HCT116 (cell line): Measurements from ENCODE around the gene CEP41.

Experiments
- CEBPB ChIP-seq: IDR thresholded peaks from 2 replicates; pipeline ENCODE4 v1.6.1; 2012; ENCODE audit warnings: low read depth
- CTCF ChIP-seq, 3 experiments: fragments of 200-600 bp in 1 of 3; sonication (generic) in 1 of 3; IDR thresholded peaks in 2 of 3; conservative IDR thresholded peaks in 1 of 3; 2 replicates each; pipeline ENCODE4 v1.5.1; 2012 to 2017; ENCODE audit warnings: low read depth in 2 of 3, low read length in 2 of 3, antibody characterized with exemption in 1 of 3, borderline replicate concordance in 1 of 3, control low read depth in 1 of 3, mild to moderate bottlenecking in 1 of 3, mixed read lengths in 1 of 3, mixed run types in 1 of 3, moderate library complexity in 1 of 3; ENCODE audit not compliant: insufficient read depth in 1 of 3
- EGR1 ChIP-seq: IDR thresholded peaks from 2 replicates; pipeline ENCODE4 v1.6.1; 2012; ENCODE audit warnings: low read depth
- EZH2 ChIP-seq: fragments of 200-600 bp; sonication (generic); IDR thresholded peaks from 2 replicates; pipeline ENCODE4 v1.6.1; 2017; ENCODE audit warnings: antibody characterized with exemption, mixed run types
- POLR2A ChIP-seq: IDR thresholded peaks from 2 replicates; pipeline ENCODE4 v1.7.0; 2011; ENCODE audit warnings: borderline replicate concordance; ENCODE audit not compliant: insufficient read depth, insufficient read length; ENCODE audit errors: extremely low read depth
- TCF7L2 ChIP-seq: IDR thresholded peaks from 2 replicates; pipeline ENCODE4 v1.7.0; 2011; ENCODE audit warnings: borderline replicate concordance, inconsistent platforms; ENCODE audit not compliant: insufficient read depth, insufficient read length; ENCODE audit errors: extremely low read depth
- TF ChIP-seq, protein P1 (sequence below): IDR thresholded peaks from 2 replicates; pipeline ENCODE4 v1.6.1; 2012
- TF ChIP-seq, protein P2 (sequence below): IDR thresholded peaks from 2 replicates; pipeline ENCODE4 v1.6.1; 2012
- TF ChIP-seq, protein P3 (sequence below): IDR thresholded peaks from 2 replicates; pipeline ENCODE4 v1.6.1; 2012; ENCODE audit warnings: low read depth

GRCh38 chr7:130401101-130401500 lies 39.7 kb downstream of the CEP41 start:
- no peak for TF ChIP-seq EZH2
- no peak for TF ChIP-seq CTCF (IDR thresholded peaks at IDR 0.05 in 2 of 3, conservative IDR thresholded peaks at IDR 0.05 in 1 of 3; ENCODE audit: borderline replicate concordance in 1 of 3, insufficient read depth in 1 of 3, low read depth in 2 of 3, low read length in 2 of 3)
- TF ChIP-seq, protein P1, sequence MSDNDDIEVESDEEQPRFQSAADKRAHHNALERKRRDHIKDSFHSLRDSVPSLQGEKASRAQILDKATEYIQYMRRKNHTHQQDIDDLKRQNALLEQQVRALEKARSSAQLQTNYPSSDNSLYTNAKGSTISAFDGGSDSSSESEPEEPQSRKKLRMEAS: no peak
- no peak for TF ChIP-seq TCF7L2
- TF ChIP-seq CEBPB: no peak
- no peak for TF ChIP-seq POLR2A
- TF ChIP-seq, protein P2, sequence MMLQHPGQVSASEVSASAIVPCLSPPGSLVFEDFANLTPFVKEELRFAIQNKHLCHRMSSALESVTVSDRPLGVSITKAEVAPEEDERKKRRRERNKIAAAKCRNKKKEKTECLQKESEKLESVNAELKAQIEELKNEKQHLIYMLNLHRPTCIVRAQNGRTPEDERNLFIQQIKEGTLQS: no peak
- TF ChIP-seq, protein P3, sequence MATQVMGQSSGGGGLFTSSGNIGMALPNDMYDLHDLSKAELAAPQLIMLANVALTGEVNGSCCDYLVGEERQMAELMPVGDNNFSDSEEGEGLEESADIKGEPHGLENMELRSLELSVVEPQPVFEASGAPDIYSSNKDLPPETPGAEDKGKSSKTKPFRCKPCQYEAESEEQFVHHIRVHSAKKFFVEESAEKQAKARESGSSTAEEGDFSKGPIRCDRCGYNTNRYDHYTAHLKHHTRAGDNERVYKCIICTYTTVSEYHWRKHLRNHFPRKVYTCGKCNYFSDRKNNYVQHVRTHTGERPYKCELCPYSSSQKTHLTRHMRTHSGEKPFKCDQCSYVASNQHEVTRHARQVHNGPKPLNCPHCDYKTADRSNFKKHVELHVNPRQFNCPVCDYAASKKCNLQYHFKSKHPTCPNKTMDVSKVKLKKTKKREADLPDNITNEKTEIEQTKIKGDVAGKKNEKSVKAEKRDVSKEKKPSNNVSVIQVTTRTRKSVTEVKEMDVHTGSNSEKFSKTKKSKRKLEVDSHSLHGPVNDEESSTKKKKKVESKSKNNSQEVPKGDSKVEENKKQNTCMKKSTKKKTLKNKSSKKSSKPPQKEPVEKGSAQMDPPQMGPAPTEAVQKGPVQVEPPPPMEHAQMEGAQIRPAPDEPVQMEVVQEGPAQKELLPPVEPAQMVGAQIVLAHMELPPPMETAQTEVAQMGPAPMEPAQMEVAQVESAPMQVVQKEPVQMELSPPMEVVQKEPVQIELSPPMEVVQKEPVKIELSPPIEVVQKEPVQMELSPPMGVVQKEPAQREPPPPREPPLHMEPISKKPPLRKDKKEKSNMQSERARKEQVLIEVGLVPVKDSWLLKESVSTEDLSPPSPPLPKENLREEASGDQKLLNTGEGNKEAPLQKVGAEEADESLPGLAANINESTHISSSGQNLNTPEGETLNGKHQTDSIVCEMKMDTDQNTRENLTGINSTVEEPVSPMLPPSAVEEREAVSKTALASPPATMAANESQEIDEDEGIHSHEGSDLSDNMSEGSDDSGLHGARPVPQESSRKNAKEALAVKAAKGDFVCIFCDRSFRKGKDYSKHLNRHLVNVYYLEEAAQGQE: no peak
- TF ChIP-seq EGR1: no peak
